GM19239 (cell line): ENCODE data around the gene PTPRG.
"Not testable (repeated sequence)": the region's sequence is repeated elsewhere in the genome, so short reads cannot be mapped to it uniquely, and the experiment has no call there.

Source experiments
- DNase-seq: peaks from one replicate; pipeline ENCODE4 v3.0.0; 2011; ENCODE audit warnings: low spot score; ENCODE audit not compliant: insufficient read length
- FAIRE-seq: peaks from 2 replicates; lab custom pipeline; 2011; peaks lifted over from hg19 to GRCh38; lab: Jason Lieb, UNC

The PTPRG gene

GRCh38 chr3:61741551-61741950 is 180.2 kb downstream of the PTPRG start:
- DNase-seq (no peak), FAIRE-seq (no peak)

- no peak for DNase-seq
- FAIRE-seq, result no peak
Measured at GRCh38 chr3:61742006-61742405, 180.6 kb downstream of the PTPRG start.

- FAIRE-seq (no peak), DNase-seq (no peak)
Measured at GRCh38 chr3:61743067-61743466, 181.7 kb downstream of the PTPRG start.

- no peak for FAIRE-seq
Measured at GRCh38 chr3:61743686-61744242, 182.4 kb downstream of the PTPRG start.

GRCh38 chr3:61748288-61748687 is 186.9 kb downstream of the PTPRG start:
- FAIRE-seq, result no peak
- DNase-seq, result no peak

More at GRCh38 chr3:61743686-61744242, 182.4 kb downstream of the PTPRG start:
- no peak for DNase-seq

GRCh38 chr3:61750766-61751165 is 189.4 kb downstream of the PTPRG start:
- FAIRE-seq (no peak), DNase-seq (no peak)

- FAIRE-seq (no peak), DNase-seq (no peak)
Measured at GRCh38 chr3:61758839-61759238, 197.5 kb downstream of the PTPRG start.

- not testable (repeated sequence) for DNase-seq, FAIRE-seq
Measured at GRCh38 chr3:61760783-61761182, 199.4 kb downstream of the PTPRG start.

- DNase-seq (no peak), FAIRE-seq (no peak)
Measured at GRCh38 chr3:61761694-61762430, 200.5 kb downstream of the PTPRG start.

GRCh38 chr3:61765157-61765876 is 203.9 kb downstream of the PTPRG start:
- no peak for DNase-seq
- no peak for FAIRE-seq

- FAIRE-seq (no peak), DNase-seq (no peak)
Measured at GRCh38 chr3:61768284-61769037, 207.1 kb downstream of the PTPRG start.

GRCh38 chr3:61769266-61769990 is 208.1 kb downstream of the PTPRG start:
- no peak for DNase-seq
- no peak for FAIRE-seq

- DNase-seq, result no peak
- no peak for FAIRE-seq
Measured at GRCh38 chr3:61771976-61772375, 210.6 kb downstream of the PTPRG start.

- no peak for DNase-seq
Measured at GRCh38 chr3:61772456-61772855, 211.1 kb downstream of the PTPRG start.

GRCh38 chr3:61774279-61774890 is 213.0 kb downstream of the PTPRG start:
- FAIRE-seq, result no peak
- DNase-seq, result no peak

More at GRCh38 chr3:61772456-61772855, 211.1 kb downstream of the PTPRG start:
- no peak for FAIRE-seq

GRCh38 chr3:61776390-61776789 is 215.0 kb downstream of the PTPRG start:
- no peak for DNase-seq
- no peak for FAIRE-seq

GRCh38 chr3:61777483-61777882 is 216.1 kb downstream of the PTPRG start:
- DNase-seq (no peak), FAIRE-seq (no peak)

- DNase-seq (no peak), FAIRE-seq (no peak)
Measured at GRCh38 chr3:61778095-61778494, 216.7 kb downstream of the PTPRG start.

- no peak for DNase-seq
- no peak for FAIRE-seq
Measured at GRCh38 chr3:61780016-61780415, 218.6 kb downstream of the PTPRG start.
